Pancreas (tissue), 10 donors: ENCODE measurements around the gene ARFGAP3. TPM values are rescaled to one million over a fixed set of nuclear protein-coding genes. Genes with fewer than 3 reads are reported as not detected.

Experiments used
- ATAC-seq, 4 donors: fragments of 200-7000 bp; cut with Tn5 transposase; one replicate each; pipeline versions ENCODE4 v1.8.0 to v1.9.1; 2020; ENCODE audit warnings: mild to moderate bottlenecking in 4 of 4, moderate library complexity in 4 of 4
- DNase-seq, 6 donors: peaks; one replicate each; pipeline ENCODE4 v3.0.0-alpha.2; 2020
- FAIRE-seq: peaks from 2 replicates; lab custom pipeline; 2012; peaks lifted over from hg19 to GRCh38; lab: Jason Lieb, UNC
- H3K27ac ChIP-seq, 4 donors: fragments of 200-600 bp; sonication (generic); 1 replicate in 3 of 4; 2 replicates in 1 of 4; pipeline versions ENCODE4 v1.5.0 to v1.8.0; 2020
- H3K27me3 ChIP-seq, 4 donors: fragments of 200-600 bp; one replicate each; pipeline ENCODE4 v1.8.0; 2021
- H3K36me3 ChIP-seq, 3 donors: fragments of 200-600 bp; sonication (generic) in 1 of 3; one replicate each; pipeline versions ENCODE4 v1.5.0 to v1.8.0; 2020 to 2021
- H3K4me1 ChIP-seq, 3 donors: fragments of 200-600 bp; one replicate each; pipeline ENCODE4 v1.8.0; 2021
- H3K4me3 ChIP-seq, 4 donors: fragments of 200-600 bp; sonication (generic) in 2 of 4; one replicate each; pipeline versions ENCODE4 v1.5.0 to v1.8.0; 2020 to 2021
- H3K9me3 ChIP-seq, 4 donors: fragments of 200-600 bp; one replicate each; pipeline ENCODE4 v1.8.0; 2021
- CTCF ChIP-seq, 4 donors: fragments of 200-600 bp; sonication (generic) in 3 of 4; IDR thresholded peaks; one replicate each; pipeline versions ENCODE4 v1.5.0 to v1.8.0; 2021; ENCODE audit warnings: antibody characterized with exemption in 4 of 4
- WGBS, 2 donors: extraction: QIAGEN DNeasy Blood & Tissue Kit; methylation state at CpG; one replicate each; pipeline ENCODE4 v1.1.7; 2013; 5-methylcytosine and 5-hydroxymethylcytosine counted together
- intact Hi-C, 3 donors: fragments of 100-400 bp; cut with DNase I; formaldehyde crosslinking; loops; one replicate each; pipeline versions ENCODE4 v1.11.1 to v1.14.2; 2022
- polyA plus RNA-seq, 2 donors: library from polyadenylated mRNA; stranded (reverse); fragments of 200-250 nt; gene quantifications; one replicate each; pipeline ENCODE4 v1.2.3, GENCODE V29; 2013
- total RNA-seq, 6 donors: library from RNA; stranded (reverse); fragmentation: NEBNext Ultra II Directional in 4 of 6; extraction: Animal tissue kit (Norgen Biotek cat#: 25700) in 4 of 6; gene quantifications; one replicate each; pipeline versions ENCODE4 v1.2.1 to v1.2.4, GENCODE V29; 2021 to 2023
- donor health status: healthy with polysubstance abuse.
- donor health status: DM: no; HTN: no; CAD: no; lungs with moderate emphysema.
- donor health status: DM: no; HTN: no; CAD: no.
- donor health status: control.
- donor health status: control.
- donor health status: Bipolar disorder and iron deficiency.
- donor health status: DM: yes; HTN: yes; CAD: no.
- donor health status: DM: no; HTN: no; CAD: no.
- donor health status: DM: no; HTN: no; CAD: no.
- donor health status: DM: yes; HTN: yes; CAD: no.

ARFGAP3 gene
- total and polyA plus RNA-seq, 8 donors, result 39.1 to 75.3 (median 61.1) TPM

- FAIRE-seq, result no peak
- TF ChIP-seq CTCF (IDR thresholded peaks at IDR 0.05), result no peak
- Histone ChIP-seq H3K4me3 (peak overlapping the region in 2 of 4 donors; percentile 11 to 25), H3K4me1 (peaks cover 5 to 12% (median 12%) of the 10 kb centered on the region in 3 donors), H3K9me3 (no peaks in the 10 kb centered on the region), H3K27ac (peak overlapping the region in 1 of 4 donors; percentile 18), H3K36me3 (no peaks in the 10 kb centered on the region), H3K27me3 (no peaks in the 10 kb centered on the region)
- DNase-seq, result no peak
- ATAC-seq, result no peak
- intact Hi-C loops, result no loop called here
- WGBS, 2 donors, result 80 to 82% methylated on average over 4 of the region's 4 CpGs
These were observed 86.7 kb downstream of the ARFGAP3 start for GRCh38 chr22:42770448-42770726.

GRCh38 chr22:42769574-42770447 is 87.3 kb downstream of the ARFGAP3 start:
- peak overlapping the region in 2 of 4 donors; percentile 5 to 18 for H3K27ac ChIP-seq
- H3K4me3 ChIP-seq, result peak overlapping the region in 2 of 4 donors; percentile 11 to 25
- intact Hi-C loops, result no loop called here
- peaks cover 5 to 12% (median 12%) of the 10 kb centered on the region in 3 donors for H3K4me1 ChIP-seq
- TF ChIP-seq CTCF (IDR thresholded peaks at IDR 0.05), result no peak
- H3K9me3 ChIP-seq, result no peaks in the 10 kb centered on the region
- no peak for FAIRE-seq
- WGBS, 2 donors, result 24% methylated on average over 49 to 50 of the region's 50 CpGs
- DNase-seq, result peak in 5 of 6 donors; percentile 72 to 81 (median 75)
- H3K27me3 ChIP-seq, result no peaks in the 10 kb centered on the region
- ATAC-seq, result peak; percentile 86 to 89 (median 86)
- no peaks in the 10 kb centered on the region for H3K36me3 ChIP-seq

GRCh38 chr22:42769238-42769573 is 87.9 kb downstream of the ARFGAP3 start:
- FAIRE-seq (no peak), ATAC-seq (no peak), DNase-seq (no peak)
- peaks cover 5 to 12% (median 12%) of the 10 kb centered on the region in 3 donors for H3K4me1 ChIP-seq
- H3K9me3 ChIP-seq, result no peaks in the 10 kb centered on the region
- no peaks in the 10 kb centered on the region for H3K27me3 ChIP-seq
- intact Hi-C loops, result no loop called here
- WGBS, 2 donors, result 90 to 92% methylated on average over 11 of the region's 11 CpGs
- no peaks in the 10 kb centered on the region for H3K36me3 ChIP-seq
- H3K4me3 ChIP-seq, result no peak overlapping the region
- no peak overlapping the region for H3K27ac ChIP-seq
- no peak for TF ChIP-seq CTCF (IDR thresholded peaks at IDR 0.05)

GRCh38 chr22:42768385-42769035 is 88.6 kb downstream of the ARFGAP3 start:
- H3K4me3 ChIP-seq, result no peak overlapping the region
- 92 to 96% methylated on average over 21 to 22 of the region's 22 CpGs for WGBS, 2 donors
- no peaks in the 10 kb centered on the region for H3K9me3 ChIP-seq
- FAIRE-seq (no peak), ATAC-seq (no peak), DNase-seq (peak in 1 of 6 donors; percentile 74)
- H3K27ac ChIP-seq, result no peak overlapping the region
- no peaks in the 10 kb centered on the region for H3K36me3 ChIP-seq
- H3K4me1 ChIP-seq, result peaks cover 5 to 12% (median 12%) of the 10 kb centered on the region in 3 donors
- no peak for TF ChIP-seq CTCF (IDR thresholded peaks at IDR 0.05)
- intact Hi-C loops, result no loop called here
- H3K27me3 ChIP-seq, result no peaks in the 10 kb centered on the region
